Measurements from ENCODE around the gene LACC1. TPM values are rescaled to one million over a fixed set of nuclear protein-coding genes. Genes with fewer than 3 reads are reported as not detected.

The LACC1 gene
- total and polyA plus RNA-seq, 2 of the 8 experiments (the other 6 are each of a cell fraction or from before 2014, with no cell fraction given) = 0.57 to 3.6 TPM

GRCh38 chr13:43908156-43909126 lies 28.7 kb downstream of the LACC1 start:
- no peaks in the 10 kb centered on the region; the same call in 1 of the 2 replicates for H3K23me2 ChIP-seq (ENCODE audit: low read depth, low read length)
- no peaks in the 10 kb centered on the region for H3K4me1 ChIP-seq (replicated peaks in 1 of 4; ENCODE audit: control insufficient read depth in 3 of 4, insufficient read depth in 4 of 4, low read length in 3 of 4)
- no peak overlapping the region for H4K5ac ChIP-seq (ENCODE audit: insufficient read length, low read depth, low read length)
- no peak overlapping the region for H3K23ac ChIP-seq (ENCODE audit: insufficient read length)
- H4K8ac ChIP-seq (ENCODE audit: extremely low read depth, insufficient read depth, low read length) = no peak overlapping the region
- H2BK20ac ChIP-seq (ENCODE audit: low read length) = no peak overlapping the region
- H3K56ac ChIP-seq (replicated peaks; ENCODE audit: insufficient read length, low read depth, low read length) = no peak overlapping the region
- H2BK120ac ChIP-seq (replicated peaks; ENCODE audit: low read depth, low read length) = no peak overlapping the region
- no peak overlapping the region for H2BK15ac ChIP-seq (ENCODE audit: low read length)
- no peak overlapping the region for H2BK12ac ChIP-seq (ENCODE audit: low read depth, low read length)
- H3K27me3 ChIP-seq (replicated peaks in 1 of 4; ENCODE audit: control insufficient read depth in 3 of 4, extremely low read depth in 1 of 4, insufficient read depth in 3 of 4, low read length in 3 of 4) = no peaks in the 10 kb centered on the region
- no peak overlapping the region for H2AK5ac ChIP-seq (ENCODE audit: low read depth, low read length)
- no peak overlapping the region for H3K9ac ChIP-seq (replicated peaks in 1 of 4; ENCODE audit: extremely low read depth in 1 of 4, low read depth in 3 of 4, low read length in 3 of 4)
- no peaks in the 10 kb centered on the region for H3K79me1 ChIP-seq (ENCODE audit: low read depth, low read length)
- FAIRE-seq = no peak
- WGBS, 2 experiments (ENCODE audit: extremely low coverage in 1 of 2, insufficient coverage in 1 of 2, insufficient read length in 1 of 2, insufficient replicate concordance in 2 of 2, low coverage in 1 of 2, low lambda C conversion rate in 2 of 2, missing lambda C conversion rate in 1 of 2) = 58% methylated on average over 2 of the region's 2 CpGs; no CpG with 5 or more reads in 1 of the 2 experiments
- H4K91ac ChIP-seq (replicated peaks; ENCODE audit: insufficient read length, low read length) = no peak overlapping the region
- H3K4me2 ChIP-seq (ENCODE audit: insufficient read depth in 1 of 2, low read depth in 2 of 2, low read length in 2 of 2) = no peak overlapping the region
- no peak overlapping the region for H3K14ac ChIP-seq (ENCODE audit: insufficient read length)
- H3K79me2 ChIP-seq (ENCODE audit: control insufficient read depth in 1 of 2, insufficient read depth in 2 of 2, low read length in 2 of 2) = no peaks in the 10 kb centered on the region
- CTCF ChIA-PET (ENCODE audit: partially characterized antibody) = interaction anchor here (0.6 to 4.0 kb wide), 76 partner anchors 8 to 1045 kb away, joined by 3 to 36 read pairs (median 4); no protein-coding TSS in a partner anchor
- H3K4me3 ChIP-seq (ENCODE audit: extremely low read depth in 1 of 4, insufficient read depth in 2 of 4, low read depth in 3 of 4, low read length in 4 of 4) = no peak overlapping the region
- H4K20me1 ChIP-seq (replicated peaks in 1 of 2; ENCODE audit: control insufficient read depth in 1 of 2, insufficient read depth in 2 of 2, low read length in 2 of 2) = no peaks in the 10 kb centered on the region
- H3K36me3 ChIP-seq (ENCODE audit: control insufficient read depth in 2 of 4, insufficient read depth in 4 of 4, low read length in 3 of 4) = no peaks in the 10 kb centered on the region
- DNase-seq (ENCODE audit: low read depth in 1 of 2, low spot score in 2 of 2) = no peak
- H3K9me3 ChIP-seq (ENCODE audit: insufficient read depth in 2 of 2, low read depth in 1 of 2, low read length in 1 of 2) = no peaks in the 10 kb centered on the region
- POLR2A ChIA-PET (ENCODE audit: partially characterized antibody) = interaction anchor here (1.8 kb wide), 1 partner anchor 528 kb away, joined by 9 read pairs; no protein-coding TSS in a partner anchor
- no peak overlapping the region for H3K18ac ChIP-seq (ENCODE audit: extremely low read depth, low read length)
- H3K4ac ChIP-seq (replicated peaks; ENCODE audit: insufficient read length, low read depth, low read length) = no peak overlapping the region
- no peak overlapping the region for H3K27ac ChIP-seq (ENCODE audit: low read depth, low read length)
- H2BK5ac ChIP-seq (ENCODE audit: low read depth, low read length) = no peak overlapping the region
- no peak overlapping the region for H2AFZ ChIP-seq (ENCODE audit: low read length)
- TF ChIP-seq RAD21 (IDR thresholded peaks at IDR 0.05 in 1 of 2, conservative IDR thresholded peaks at IDR 0.05 in 1 of 2; ENCODE audit: low read depth in 2 of 2, low read length in 2 of 2) (peak; percentile 42 to 62), CTCF (IDR thresholded peaks at IDR 0.05; ENCODE audit: control extremely low read depth in 1 of 3, insufficient read depth in 1 of 3, low read depth in 1 of 3, low read length in 3 of 3) (peak in 2 of 3 experiments; percentile 15 to 29; a peak in 2 of 4 replicates), EP300 (IDR thresholded peaks at IDR 0.05; ENCODE audit: borderline replicate concordance in 1 of 2, low read depth in 2 of 2, low read length in 2 of 2) (no peak), BACH1 (IDR thresholded peaks at IDR 0.05; ENCODE audit: low read length) (no peak), ASH2L (IDR thresholded peaks at IDR 0.05; ENCODE audit: low read length) (no peak), SUZ12 (IDR thresholded peaks at IDR 0.05; ENCODE audit: low read length) (no peak), POU5F1 (IDR thresholded peaks at IDR 0.05; ENCODE audit: low read depth, low read length) (no peak)
